ENCODE measurements around the gene ZNF326.

ZNF326 gene

GRCh38 chr1:89994805-89995597 lies at the start of gene ZNF326:
Gene ZNF326 (plus strand): TSS chr1:89995110. CDS start chr1:89995258, 148 bp downstream.
- TF ChIP-seq ZNF274 (IDR thresholded peaks at IDR 0.05; ENCODE audit: low read depth, low read length), result no peak
- H3K4me3 ChIP-seq (ENCODE audit: low read length), result peak within 1 kb of the TSS; percentile 87

- TF ChIP-seq ZNF274 (IDR thresholded peaks at IDR 0.05; ENCODE audit: low read depth, low read length), result no peak
- no peak overlapping the region for H3K4me3 ChIP-seq (ENCODE audit: low read length)
These were observed 48.9 kb upstream of the ZNF326 start for GRCh38 chr1:89945852-89946476.

GRCh38 chr1:89946532-89946931 lies 48.4 kb upstream of the ZNF326 start:
- no peak for TF ChIP-seq ZNF274 (IDR thresholded peaks at IDR 0.05; ENCODE audit: low read depth, low read length)
- no peak overlapping the region for H3K4me3 ChIP-seq (ENCODE audit: low read length)

- no peak for TF ChIP-seq ZNF274 (IDR thresholded peaks at IDR 0.05; ENCODE audit: low read depth, low read length)
- no peak overlapping the region for H3K4me3 ChIP-seq (ENCODE audit: low read length)
These were observed 46.1 kb upstream of the ZNF326 start for GRCh38 chr1:89948722-89949345.

- no peak overlapping the region for H3K4me3 ChIP-seq (ENCODE audit: low read length)
- TF ChIP-seq ZNF274 (IDR thresholded peaks at IDR 0.05; ENCODE audit: low read depth, low read length), result no peak
These were observed 44.8 kb upstream of the ZNF326 start for GRCh38 chr1:89949991-89950624.

GRCh38 chr1:89950703-89951102 lies 44.2 kb upstream of the ZNF326 start:
- TF ChIP-seq ZNF274 (IDR thresholded peaks at IDR 0.05; ENCODE audit: low read depth, low read length), result no peak
- H3K4me3 ChIP-seq (ENCODE audit: low read length), result no peak overlapping the region

GRCh38 chr1:89951766-89952604 lies 42.9 kb upstream of the ZNF326 start:
- TF ChIP-seq ZNF274 (IDR thresholded peaks at IDR 0.05; ENCODE audit: low read depth, low read length), result no peak
- no peak overlapping the region for H3K4me3 ChIP-seq (ENCODE audit: low read length)

- H3K4me3 ChIP-seq (ENCODE audit: low read length), result no peak overlapping the region
- TF ChIP-seq ZNF274 (IDR thresholded peaks at IDR 0.05; ENCODE audit: low read depth, low read length), result no peak
These were observed 42.2 kb upstream of the ZNF326 start for GRCh38 chr1:89952605-89953130.

GRCh38 chr1:89953131-89953626 lies 41.7 kb upstream of the ZNF326 start:
- TF ChIP-seq ZNF274 (IDR thresholded peaks at IDR 0.05; ENCODE audit: low read depth, low read length), result no peak
- no peak overlapping the region for H3K4me3 ChIP-seq (ENCODE audit: low read length)

- no peak for TF ChIP-seq ZNF274 (IDR thresholded peaks at IDR 0.05; ENCODE audit: low read depth, low read length)
- no peak overlapping the region for H3K4me3 ChIP-seq (ENCODE audit: low read length)
These were observed 41.0 kb upstream of the ZNF326 start for GRCh38 chr1:89953929-89954328.

- H3K4me3 ChIP-seq (ENCODE audit: low read length), result no peak overlapping the region
- no peak for TF ChIP-seq ZNF274 (IDR thresholded peaks at IDR 0.05; ENCODE audit: low read depth, low read length)
These were observed 40.5 kb upstream of the ZNF326 start for GRCh38 chr1:89954401-89954800.

- no peak overlapping the region for H3K4me3 ChIP-seq (ENCODE audit: low read length)
- no peak for TF ChIP-seq ZNF274 (IDR thresholded peaks at IDR 0.05; ENCODE audit: low read depth, low read length)
These were observed 39.4 kb upstream of the ZNF326 start for GRCh38 chr1:89955311-89956205.

All from GM08714 (cell line).